Activated naive CD4-positive, alpha-beta T cell treated with anti-CD3 and anti-CD28 coated beads, Interleukin-2, amount 50 U/mL, for 24 hours (primary cell): ENCODE results near the gene COL4A1.

ENCODE experiments used
- H3K27ac Mint-ChIP-seq: one replicate; pipeline ENCODE4 v1.8.0; 2021; ENCODE audit warnings: mild to moderate bottlenecking, mixed read lengths
- H3K27me3 Mint-ChIP-seq: one replicate; pipeline ENCODE4 v1.8.0; 2021; ENCODE audit warnings: mixed read lengths
- H3K36me3 Mint-ChIP-seq: one replicate; pipeline ENCODE4 v1.8.0; 2021; ENCODE audit warnings: mixed read lengths
- H3K4me1 Mint-ChIP-seq: one replicate; pipeline ENCODE4 v1.8.0; 2021; ENCODE audit warnings: mixed read lengths
- H3K4me3 Mint-ChIP-seq: one replicate; pipeline ENCODE4 v1.8.0; 2021; ENCODE audit warnings: mild to moderate bottlenecking, mixed read lengths
- H3K9me3 Mint-ChIP-seq: one replicate; pipeline ENCODE4 v1.8.0; 2021; ENCODE audit warnings: mixed read lengths

COL4A1 gene

DNA sequence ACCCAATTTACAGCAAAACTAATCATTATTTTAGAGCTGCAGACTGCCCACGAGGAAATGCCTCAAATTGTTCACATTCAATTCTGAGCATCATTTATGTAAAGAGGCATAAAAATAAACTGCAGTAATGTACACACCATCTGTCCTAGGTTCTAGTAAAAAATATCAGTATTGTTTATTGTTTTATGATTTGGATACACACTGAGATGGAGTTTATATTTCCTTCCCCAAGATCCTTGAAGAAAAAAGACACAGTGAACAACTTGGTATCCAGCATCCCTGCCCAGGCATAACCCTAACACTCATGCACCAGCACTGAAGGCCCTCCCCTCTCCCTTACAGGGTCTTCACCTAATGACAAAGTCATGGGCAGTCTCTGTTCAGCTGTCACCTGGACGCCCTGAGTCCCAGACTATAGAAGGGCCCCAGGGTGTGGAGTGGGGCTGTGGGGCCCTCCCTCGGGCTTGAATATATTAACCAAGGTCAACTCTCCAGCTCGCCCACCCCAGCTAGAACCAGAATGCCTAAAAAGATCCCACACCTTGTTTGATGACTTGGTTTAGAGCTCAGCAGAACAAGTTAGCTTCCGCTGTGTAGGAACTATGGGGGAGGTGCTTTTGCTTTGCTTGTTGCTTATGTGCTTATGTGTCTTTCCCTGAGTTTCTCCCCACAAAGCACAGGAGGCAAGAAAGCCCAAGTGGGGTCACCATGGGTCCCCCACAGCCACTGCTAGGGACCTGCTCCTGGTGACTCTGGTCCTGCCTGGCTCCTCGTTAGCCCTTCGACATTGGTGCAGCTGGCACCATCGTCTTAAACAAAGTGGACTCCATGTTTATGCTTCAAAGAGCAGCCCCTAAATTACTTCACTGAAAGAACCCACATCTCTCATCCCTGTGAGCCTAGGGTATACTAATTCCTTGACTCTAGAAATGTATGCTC lies 111.1 kb downstream of the COL4A1 start:
- no peaks in the 10 kb centered on the region for H3K9me3 Mint-ChIP-seq
- H3K27ac Mint-ChIP-seq: peak overlapping the region; percentile 8

GRCh38 chr13:110194451-110194850 lies 112.5 kb downstream of the COL4A1 start:
- Mint-ChIP-seq H3K27ac (no peak overlapping the region), H3K27me3 (peaks cover 13% of the 10 kb centered on the region), H3K9me3 (no peaks in the 10 kb centered on the region), H3K4me3 (no peak overlapping the region), H3K4me1 (no peaks in the 10 kb centered on the region), H3K36me3 (no peaks in the 10 kb centered on the region)

More for the DNA sequence above, 111.1 kb downstream of the COL4A1 start:
- no peaks in the 10 kb centered on the region for H3K36me3 Mint-ChIP-seq
- no peaks in the 10 kb centered on the region for H3K4me1 Mint-ChIP-seq
- H3K4me3 Mint-ChIP-seq: no peak overlapping the region
- peaks cover 9% of the 10 kb centered on the region for H3K27me3 Mint-ChIP-seq

- no peaks in the 10 kb centered on the region for H3K9me3 Mint-ChIP-seq
- H3K4me3 Mint-ChIP-seq: no peak overlapping the region
- no peaks in the 10 kb centered on the region for H3K36me3 Mint-ChIP-seq
- H3K27me3 Mint-ChIP-seq: peaks cover 13% of the 10 kb centered on the region
- no peak overlapping the region for H3K27ac Mint-ChIP-seq
- no peaks in the 10 kb centered on the region for H3K4me1 Mint-ChIP-seq
Observed at GRCh38 chr13:110193491-110193890, 113.5 kb downstream of the COL4A1 start.

DNA sequence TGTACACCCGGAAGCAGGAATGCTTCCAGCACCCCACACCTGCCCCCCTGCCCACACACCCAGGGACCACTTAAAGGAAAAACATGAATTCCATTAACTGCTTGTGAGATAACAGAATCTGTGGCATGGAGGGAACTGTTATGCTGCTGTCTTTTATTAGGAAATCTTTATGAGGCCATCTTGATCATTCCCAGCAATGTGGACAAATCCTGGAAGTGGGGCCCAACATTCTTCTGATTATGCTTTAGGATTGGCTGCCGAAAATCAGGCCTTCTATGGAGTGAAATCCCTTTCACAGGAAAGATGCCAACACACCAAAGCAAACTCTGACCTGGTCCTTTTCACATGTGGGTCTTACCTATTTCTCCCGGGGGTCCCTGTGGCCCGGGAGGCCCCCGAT lies 114.5 kb downstream of the COL4A1 start:
- no peak overlapping the region for H3K4me3 Mint-ChIP-seq
- H3K9me3 Mint-ChIP-seq: no peaks in the 10 kb centered on the region
- H3K27ac Mint-ChIP-seq: no peak overlapping the region
- H3K4me1 Mint-ChIP-seq: no peaks in the 10 kb centered on the region
- H3K36me3 Mint-ChIP-seq: no peaks in the 10 kb centered on the region
- peaks cover 14% of the 10 kb centered on the region for H3K27me3 Mint-ChIP-seq

- Mint-ChIP-seq H3K36me3 (no peaks in the 10 kb centered on the region), H3K27me3 (peaks cover 7% of the 10 kb centered on the region), H3K4me3 (no peak overlapping the region), H3K27ac (no peak overlapping the region), H3K9me3 (no peaks in the 10 kb centered on the region), H3K4me1 (no peaks in the 10 kb centered on the region)
Observed at GRCh38 chr13:110187641-110188161, 119.3 kb downstream of the COL4A1 start.

DNA sequence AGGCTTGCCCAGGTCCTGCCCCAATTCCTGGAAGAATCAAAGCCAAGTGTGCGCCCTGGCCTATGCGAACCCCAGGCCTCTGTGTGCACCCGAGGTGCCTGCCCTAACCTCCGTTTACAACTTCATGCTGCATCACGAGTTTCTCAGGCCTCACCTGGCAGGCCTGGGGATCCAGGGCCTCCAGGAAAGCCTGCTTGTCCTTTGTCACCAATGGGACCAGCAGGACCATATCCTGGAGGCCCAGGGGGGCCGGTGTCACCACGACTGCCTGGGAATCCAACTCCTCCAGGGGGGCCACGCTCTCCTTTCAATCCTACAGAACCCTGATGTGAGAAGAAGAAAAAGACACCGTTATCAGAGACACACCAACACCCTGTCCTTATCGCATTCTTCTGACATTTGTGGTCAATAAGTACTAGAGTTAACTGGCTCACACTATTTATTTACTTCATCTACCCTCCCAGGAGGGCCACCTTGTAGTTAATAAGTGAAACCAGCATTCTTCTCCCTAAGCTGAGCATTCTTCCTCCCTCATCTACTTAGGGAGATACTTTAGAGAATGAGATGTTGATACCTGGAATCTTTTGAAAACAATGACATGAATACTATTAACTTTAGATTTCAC lies 120.6 kb downstream of the COL4A1 start:
- Mint-ChIP-seq H3K4me1 (no peaks in the 10 kb centered on the region), H3K27me3 (peaks cover 5% of the 10 kb centered on the region), H3K36me3 (no peaks in the 10 kb centered on the region), H3K9me3 (no peaks in the 10 kb centered on the region), H3K27ac (no peak overlapping the region), H3K4me3 (no peak overlapping the region)

DNA sequence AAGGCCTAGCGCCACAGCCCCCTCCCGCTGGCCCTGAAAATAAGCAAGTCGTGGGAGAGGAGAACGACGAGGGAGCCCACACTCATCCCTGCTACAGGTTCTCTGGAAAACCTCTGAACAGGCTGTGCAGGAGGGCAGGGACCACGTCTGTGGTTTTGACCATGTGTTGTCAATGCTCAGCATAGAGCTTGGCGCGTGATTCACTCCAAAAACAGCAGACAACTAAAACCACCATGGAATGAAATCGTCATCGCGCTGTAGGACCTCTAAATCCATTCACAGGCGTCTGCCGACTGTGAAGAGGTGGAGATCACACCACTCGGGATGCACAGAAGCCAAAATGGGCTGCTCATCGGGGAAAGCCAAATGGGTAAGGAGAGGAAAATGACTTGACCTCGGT lies 121.3 kb downstream of the COL4A1 start:
- no peak overlapping the region for H3K4me3 Mint-ChIP-seq
- no peaks in the 10 kb centered on the region for H3K9me3 Mint-ChIP-seq
- peaks cover 5% of the 10 kb centered on the region for H3K27me3 Mint-ChIP-seq
- no peaks in the 10 kb centered on the region for H3K4me1 Mint-ChIP-seq
- H3K27ac Mint-ChIP-seq: no peak overlapping the region
- no peaks in the 10 kb centered on the region for H3K36me3 Mint-ChIP-seq

DNA sequence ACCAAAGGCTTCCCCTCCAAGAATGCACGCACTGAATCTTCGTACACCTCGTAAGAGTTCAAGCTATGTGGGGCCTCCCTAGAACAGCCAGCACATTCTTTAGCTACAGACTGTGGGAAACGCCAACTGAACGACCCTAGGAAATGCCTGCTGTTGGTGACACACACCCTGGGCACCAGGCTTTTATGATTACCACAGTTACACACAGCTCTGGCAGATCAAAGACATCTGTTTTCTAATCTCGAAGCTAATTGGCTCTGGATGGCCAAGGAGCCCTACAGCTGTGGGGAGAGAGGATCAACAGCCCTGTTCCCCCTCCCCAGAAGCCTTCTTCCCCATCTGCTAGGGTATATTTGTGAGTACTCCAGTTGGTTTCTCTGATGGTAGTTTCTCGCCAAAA lies 123.0 kb downstream of the COL4A1 start:
- H3K9me3 Mint-ChIP-seq: no peaks in the 10 kb centered on the region
- no peaks in the 10 kb centered on the region for H3K36me3 Mint-ChIP-seq
- peaks cover 1% of the 10 kb centered on the region for H3K27me3 Mint-ChIP-seq
- H3K27ac Mint-ChIP-seq: no peak overlapping the region
- H3K4me1 Mint-ChIP-seq: no peaks in the 10 kb centered on the region
- H3K4me3 Mint-ChIP-seq: no peak overlapping the region

- no peaks in the 10 kb centered on the region for H3K4me1 Mint-ChIP-seq
- no peaks in the 10 kb centered on the region for H3K9me3 Mint-ChIP-seq
- H3K27me3 Mint-ChIP-seq: no peaks in the 10 kb centered on the region
- no peak overlapping the region for H3K4me3 Mint-ChIP-seq
- no peak overlapping the region for H3K27ac Mint-ChIP-seq
- H3K36me3 Mint-ChIP-seq: no peaks in the 10 kb centered on the region
Observed at GRCh38 chr13:110182461-110182860, 124.5 kb downstream of the COL4A1 start.

- Mint-ChIP-seq H3K36me3 (no peaks in the 10 kb centered on the region), H3K4me3 (no peak overlapping the region), H3K9me3 (no peaks in the 10 kb centered on the region), H3K27me3 (no peaks in the 10 kb centered on the region), H3K27ac (no peak overlapping the region), H3K4me1 (no peaks in the 10 kb centered on the region)
Observed at GRCh38 chr13:110182003-110182402, 125.0 kb downstream of the COL4A1 start.

- no peaks in the 10 kb centered on the region for H3K27me3 Mint-ChIP-seq
- no peaks in the 10 kb centered on the region for H3K4me1 Mint-ChIP-seq
- no peak overlapping the region for H3K27ac Mint-ChIP-seq
- no peaks in the 10 kb centered on the region for H3K36me3 Mint-ChIP-seq
- H3K9me3 Mint-ChIP-seq: peaks cover under 1% of the 10 kb centered on the region
- no peak overlapping the region for H3K4me3 Mint-ChIP-seq
Observed at GRCh38 chr13:110179857-110180147, 127.2 kb downstream of the COL4A1 start.

DNA sequence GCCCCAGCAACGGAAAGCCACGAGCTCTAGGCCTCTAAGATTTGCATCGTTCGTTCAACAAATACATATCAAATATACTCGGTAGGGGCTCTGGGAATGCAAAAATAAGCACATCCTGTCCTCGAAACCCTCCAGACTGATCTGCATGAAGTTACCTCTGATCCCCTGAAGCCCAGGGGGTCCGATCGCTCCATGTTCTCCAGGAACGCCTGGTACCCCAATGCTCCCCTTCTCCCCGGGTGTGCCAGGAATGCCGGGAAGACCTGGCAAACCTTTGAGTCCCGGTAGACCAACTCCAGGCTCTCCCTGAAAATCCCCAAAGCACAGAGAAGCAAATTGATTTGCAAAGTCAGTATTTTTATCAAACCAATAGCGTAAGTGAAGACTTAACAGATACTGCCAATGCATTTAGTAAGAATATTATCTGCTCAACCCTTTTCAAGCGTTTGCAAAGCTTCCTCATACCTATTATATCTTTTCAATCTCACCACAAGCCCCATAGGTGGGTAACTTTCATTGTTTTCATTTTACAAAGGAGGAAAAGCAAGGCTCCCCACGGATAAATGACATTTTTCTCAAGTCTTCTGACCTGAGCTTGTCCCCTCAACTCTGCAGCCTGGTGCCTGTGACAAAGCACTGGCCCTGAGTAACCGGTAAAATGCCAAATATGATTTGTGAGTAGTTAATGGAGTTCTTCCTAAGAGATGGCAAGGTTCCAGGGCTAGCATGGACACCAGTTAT lies 127.7 kb downstream of the COL4A1 start:
- peaks cover 5% of the 10 kb centered on the region for H3K9me3 Mint-ChIP-seq
- H3K27ac Mint-ChIP-seq: no peak overlapping the region
- H3K36me3 Mint-ChIP-seq: no peaks in the 10 kb centered on the region
- no peaks in the 10 kb centered on the region for H3K4me1 Mint-ChIP-seq
- no peak overlapping the region for H3K4me3 Mint-ChIP-seq
- peaks cover 2% of the 10 kb centered on the region for H3K27me3 Mint-ChIP-seq

- no peak overlapping the region for H3K4me3 Mint-ChIP-seq
- H3K27ac Mint-ChIP-seq: no peak overlapping the region
- H3K9me3 Mint-ChIP-seq: peaks cover 5% of the 10 kb centered on the region
- peaks cover 2% of the 10 kb centered on the region for H3K27me3 Mint-ChIP-seq
- no peaks in the 10 kb centered on the region for H3K36me3 Mint-ChIP-seq
- H3K4me1 Mint-ChIP-seq: no peaks in the 10 kb centered on the region
Observed at GRCh38 chr13:110177790-110178189, 129.2 kb downstream of the COL4A1 start.

- H3K36me3 Mint-ChIP-seq: no peaks in the 10 kb centered on the region
- H3K4me3 Mint-ChIP-seq: no peak overlapping the region
- peaks cover 5% of the 10 kb centered on the region for H3K9me3 Mint-ChIP-seq
- no peak overlapping the region for H3K27ac Mint-ChIP-seq
- H3K4me1 Mint-ChIP-seq: no peaks in the 10 kb centered on the region
- peaks cover 2% of the 10 kb centered on the region for H3K27me3 Mint-ChIP-seq
Observed at GRCh38 chr13:110176431-110176830, 130.5 kb downstream of the COL4A1 start.

GRCh38 chr13:110173247-110173818 lies 133.6 kb downstream of the COL4A1 start:
- H3K27me3 Mint-ChIP-seq: peaks cover 2% of the 10 kb centered on the region
- no peak overlapping the region for H3K27ac Mint-ChIP-seq
- no peaks in the 10 kb centered on the region for H3K4me1 Mint-ChIP-seq
- no peak overlapping the region for H3K4me3 Mint-ChIP-seq
- no peaks in the 10 kb centered on the region for H3K36me3 Mint-ChIP-seq
- peaks cover 5% of the 10 kb centered on the region for H3K9me3 Mint-ChIP-seq
